ENCODE measurements around the gene SZT2. TPM values are rescaled to one million over a fixed set of nuclear protein-coding genes. Genes with fewer than 3 reads are reported as not detected.
A peak's percentile ranks its signal among the peaks of the same experiment; 100 is the strongest.
"Not testable (repeated sequence)": the region's sequence is repeated elsewhere in the genome, so short reads cannot be mapped to it uniquely, and the experiment has no call there.

Gene SZT2
- total RNA-seq, 1 donor from 2014 or later, result 22.0 TPM

GRCh38 chr1:43363283-43363934 is 26.3 kb upstream of the SZT2 start:
- ATAC-seq, result no peak

DNA sequence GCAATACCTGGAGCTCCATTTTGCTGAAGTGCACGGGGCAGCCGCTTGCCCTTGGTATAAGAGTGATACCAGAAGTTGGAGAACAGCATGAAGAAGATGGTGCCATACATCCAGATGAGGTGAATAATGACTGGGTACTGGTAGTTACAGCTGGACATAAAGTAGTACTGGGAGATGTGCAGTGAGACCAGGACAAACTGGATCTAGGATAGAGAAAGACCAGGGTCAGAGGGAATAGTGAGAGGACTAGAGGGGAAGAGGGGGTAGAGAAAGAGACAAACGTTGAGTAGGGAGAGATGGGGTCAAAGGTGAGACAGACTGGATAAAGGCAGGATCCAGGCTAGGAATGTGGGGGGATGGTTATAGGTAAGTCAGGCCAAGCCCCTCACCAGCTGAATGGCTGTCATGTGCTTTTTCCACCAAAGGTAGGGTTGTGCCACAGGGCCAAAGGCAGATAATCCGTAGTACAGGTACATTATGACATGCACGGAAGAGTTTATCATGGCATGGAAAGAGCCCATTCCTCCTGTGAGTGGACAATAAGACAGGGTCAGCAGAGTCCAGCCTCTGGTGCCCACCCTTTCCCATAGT is 25.7 kb upstream of the SZT2 start:
- no peak for ATAC-seq

GRCh38 chr1:43365678-43366077 is 24.0 kb upstream of the SZT2 start:
- no peak for ATAC-seq

DNA sequence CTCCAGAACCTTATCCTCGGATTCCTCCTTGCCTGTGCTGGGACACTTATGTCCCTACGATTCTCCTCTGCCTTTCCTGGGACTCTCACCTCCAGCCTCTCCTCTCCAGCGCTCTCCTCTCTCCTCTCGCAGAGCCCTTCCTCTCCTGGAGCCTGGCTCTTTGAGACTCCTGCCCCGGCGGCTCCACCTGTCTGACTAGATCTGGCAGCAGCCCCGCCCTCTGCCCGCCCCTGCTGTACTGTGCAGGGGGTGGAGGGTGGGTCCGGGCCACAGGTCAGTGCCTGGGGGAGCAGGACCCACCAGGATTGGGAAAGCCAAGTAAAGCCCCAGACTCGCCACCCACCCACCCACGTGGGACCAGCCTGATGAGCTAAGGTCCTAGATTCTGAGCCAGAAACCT is 23.5 kb upstream of the SZT2 start:
- peak; percentile 64 for ATAC-seq

- ATAC-seq, result peak; percentile 13
These were observed 23.1 kb upstream of the SZT2 start for GRCh38 chr1:43366601-43367025.

DNA sequence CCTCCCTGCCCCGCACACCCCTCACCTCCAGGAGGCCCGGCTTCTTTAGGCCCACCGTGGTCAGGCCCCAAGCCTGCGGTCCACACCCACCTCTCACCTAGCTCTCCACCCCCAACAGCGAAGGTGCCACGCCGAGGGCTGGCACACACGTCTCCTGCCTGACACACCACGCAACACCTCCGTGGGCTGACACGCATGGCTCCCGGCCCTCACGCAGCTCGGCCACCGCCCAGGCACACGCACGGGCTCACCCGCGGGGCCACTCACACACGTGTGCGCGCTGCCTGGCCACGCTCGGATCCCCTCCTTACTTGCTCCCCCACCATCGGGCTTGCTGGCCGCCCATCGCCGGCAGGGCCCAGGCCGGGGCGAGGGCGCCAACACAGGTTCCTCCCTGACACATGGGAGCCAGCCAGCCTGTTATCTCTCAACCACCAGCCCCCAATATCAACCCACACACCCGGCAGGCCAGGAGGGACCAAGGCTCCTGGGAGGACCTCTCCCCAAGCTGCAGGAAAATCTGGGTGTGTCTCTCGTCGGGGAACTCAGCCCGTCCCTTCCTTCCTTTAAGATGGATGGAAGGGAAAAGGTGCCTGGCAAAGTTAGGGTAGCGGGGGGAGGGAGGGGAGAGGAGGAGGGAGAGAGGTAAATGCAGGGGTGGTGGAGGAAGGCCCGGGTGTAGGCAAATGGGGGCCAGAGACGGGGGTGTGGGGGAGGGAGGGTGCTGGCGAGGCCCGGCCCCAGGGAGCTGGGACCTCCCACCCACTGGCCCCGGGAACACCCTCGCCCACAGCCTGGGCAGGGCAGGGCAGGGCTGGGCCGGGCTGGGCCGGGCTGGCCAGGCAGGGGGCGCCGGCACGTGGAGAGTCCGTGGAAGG is 22.4 kb upstream of the SZT2 start:
- ATAC-seq, result peak; percentile 76

GRCh38 chr1:43367904-43368645 is 21.6 kb upstream of the SZT2 start, which contains the start of gene ELOVL1:
ELOVL1 (minus strand) TSS chr1:43368011; CDS start chr1:43365609, 2,402 bp downstream.
- ATAC-seq, result peak; percentile 84

GRCh38 chr1:43368646-43369020 is 21.1 kb upstream of the SZT2 start:
- no peak for ATAC-seq

DNA sequence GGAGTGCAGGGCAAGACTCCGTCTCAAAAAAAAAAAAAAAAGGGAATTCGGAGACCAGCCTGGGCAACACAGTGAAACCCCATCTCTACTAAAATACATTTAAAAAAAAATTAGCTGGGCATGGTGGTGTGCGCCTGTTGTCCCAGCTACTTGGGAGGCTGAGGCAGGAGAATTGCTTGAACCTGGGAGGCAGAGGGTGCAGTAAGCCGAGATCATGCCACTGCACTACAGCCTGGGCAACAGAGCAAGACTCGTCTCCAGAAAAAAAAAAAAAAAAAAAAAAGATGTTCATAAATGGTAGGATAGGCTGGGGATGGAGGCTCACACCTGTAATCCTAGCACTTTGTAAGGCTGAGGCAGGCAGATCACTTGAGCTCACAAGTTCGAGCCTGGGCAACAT is 19.9 kb upstream of the SZT2 start:
- ATAC-seq, result not testable (repeated sequence)

DNA sequence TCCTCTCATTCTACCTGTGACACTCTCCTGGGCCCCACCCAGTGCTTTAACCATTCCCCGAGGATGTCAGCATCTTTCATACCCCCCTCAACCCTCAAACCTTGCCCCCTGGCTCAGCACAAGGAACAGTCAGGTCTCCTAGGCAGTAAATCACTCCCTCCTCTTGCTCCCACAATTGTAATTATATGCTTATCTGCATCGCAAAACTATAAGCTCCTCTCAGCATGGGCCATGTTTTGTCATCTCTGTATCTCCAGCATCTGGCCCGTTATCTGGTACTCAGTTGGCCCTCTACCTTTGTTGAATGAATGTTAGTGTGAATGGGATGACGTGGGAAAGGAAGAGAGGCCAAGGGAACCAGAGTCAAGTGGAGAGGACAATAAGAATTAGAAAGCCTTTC is 19.1 kb upstream of the SZT2 start:
- ATAC-seq, result no peak

DNA sequence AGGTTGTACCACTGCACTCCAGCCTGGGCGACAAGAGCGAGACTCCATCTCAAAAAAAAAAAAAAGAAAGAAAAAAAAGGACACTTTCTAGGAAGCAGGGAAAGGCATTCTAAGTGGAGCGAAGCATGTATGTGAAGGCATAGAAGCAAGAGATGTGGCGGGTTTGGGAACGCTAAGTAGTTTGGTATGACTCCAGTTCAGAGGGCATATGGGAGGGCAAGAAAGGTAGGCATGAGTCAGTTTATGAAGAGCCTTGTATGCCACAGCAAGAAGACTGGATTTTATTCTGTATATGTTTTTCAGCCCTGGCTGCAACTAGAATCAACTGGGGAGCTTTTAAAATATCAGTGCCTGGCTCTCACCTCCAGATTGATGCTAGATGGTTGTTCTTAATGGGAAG is 17.5 kb upstream of the SZT2 start:
- no peak for ATAC-seq

DNA sequence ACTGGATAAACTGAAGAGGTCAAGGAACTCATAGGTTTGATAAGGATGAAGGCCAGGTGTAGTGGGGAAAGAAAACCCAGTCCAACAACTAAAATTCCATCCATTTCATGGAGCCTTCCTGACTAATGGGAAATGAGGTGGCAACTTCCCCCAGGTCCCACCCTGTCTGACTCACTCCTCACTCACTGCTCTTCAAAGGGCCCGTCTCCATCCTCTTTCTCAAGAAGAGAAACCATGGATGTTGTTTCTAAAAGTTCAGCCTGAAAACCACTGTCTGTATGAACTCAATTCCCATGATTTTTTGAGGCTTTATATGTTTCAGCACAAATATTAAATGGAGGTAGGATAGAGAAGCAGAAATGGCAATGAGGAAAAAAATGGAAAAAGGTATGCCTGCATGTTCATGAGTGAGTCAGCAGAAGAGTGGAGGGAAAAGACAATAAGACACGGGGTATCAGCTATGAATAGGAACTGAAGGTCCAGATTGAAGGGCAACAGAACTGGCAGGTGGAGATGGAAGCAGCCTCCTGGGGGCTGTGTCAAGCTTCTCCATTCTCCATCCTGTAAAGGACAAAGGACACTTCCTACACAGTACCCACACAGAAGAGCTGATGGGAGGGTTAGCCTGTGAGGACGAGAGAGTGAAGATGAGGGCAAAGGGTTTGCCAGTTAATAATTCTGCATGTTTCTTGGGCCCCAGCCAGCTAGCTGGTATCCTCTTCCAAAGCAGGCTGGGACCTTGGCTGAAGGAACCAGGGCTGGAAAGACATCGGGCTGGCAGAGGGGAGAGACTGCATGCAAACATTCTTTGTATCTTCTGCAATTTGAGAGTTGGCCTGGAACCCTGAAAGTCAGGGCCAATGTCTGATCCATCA is 16.4 kb upstream of the SZT2 start:
- ATAC-seq, result peak; percentile 77

DNA sequence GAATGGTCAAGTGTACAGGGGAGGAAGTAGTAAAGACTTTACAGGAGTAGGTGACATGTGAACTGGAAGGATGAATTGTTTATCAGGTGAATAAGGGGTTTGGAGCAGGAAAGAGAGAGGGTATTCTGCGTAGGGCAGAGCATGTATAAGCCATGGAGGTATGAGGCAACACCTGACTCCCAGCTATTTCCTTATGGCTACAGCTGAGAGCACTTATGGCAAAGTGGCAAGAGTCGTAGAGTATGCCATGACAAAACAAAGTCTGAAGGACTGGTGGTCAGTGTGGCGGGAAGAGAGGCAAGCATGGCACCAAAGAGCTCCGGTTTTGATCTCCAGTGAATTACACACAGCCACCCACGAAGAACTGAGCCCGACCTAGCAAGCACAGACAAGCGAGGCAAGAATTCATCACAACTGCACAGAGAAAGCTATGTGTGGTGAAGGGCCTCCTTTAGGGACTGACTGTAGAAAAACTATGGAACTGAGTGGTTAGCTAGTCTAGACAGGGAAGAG is 12.9 kb upstream of the SZT2 start:
- peak; percentile 39 for ATAC-seq

GRCh38 chr1:43377831-43378230 is 11.9 kb upstream of the SZT2 start:
- ATAC-seq, result no peak

- no peak for ATAC-seq
These were observed 10.2 kb upstream of the SZT2 start for GRCh38 chr1:43379476-43379875.

- ATAC-seq, result no peak
These were observed 8.1 kb upstream of the SZT2 start for GRCh38 chr1:43381612-43382011.

DNA sequence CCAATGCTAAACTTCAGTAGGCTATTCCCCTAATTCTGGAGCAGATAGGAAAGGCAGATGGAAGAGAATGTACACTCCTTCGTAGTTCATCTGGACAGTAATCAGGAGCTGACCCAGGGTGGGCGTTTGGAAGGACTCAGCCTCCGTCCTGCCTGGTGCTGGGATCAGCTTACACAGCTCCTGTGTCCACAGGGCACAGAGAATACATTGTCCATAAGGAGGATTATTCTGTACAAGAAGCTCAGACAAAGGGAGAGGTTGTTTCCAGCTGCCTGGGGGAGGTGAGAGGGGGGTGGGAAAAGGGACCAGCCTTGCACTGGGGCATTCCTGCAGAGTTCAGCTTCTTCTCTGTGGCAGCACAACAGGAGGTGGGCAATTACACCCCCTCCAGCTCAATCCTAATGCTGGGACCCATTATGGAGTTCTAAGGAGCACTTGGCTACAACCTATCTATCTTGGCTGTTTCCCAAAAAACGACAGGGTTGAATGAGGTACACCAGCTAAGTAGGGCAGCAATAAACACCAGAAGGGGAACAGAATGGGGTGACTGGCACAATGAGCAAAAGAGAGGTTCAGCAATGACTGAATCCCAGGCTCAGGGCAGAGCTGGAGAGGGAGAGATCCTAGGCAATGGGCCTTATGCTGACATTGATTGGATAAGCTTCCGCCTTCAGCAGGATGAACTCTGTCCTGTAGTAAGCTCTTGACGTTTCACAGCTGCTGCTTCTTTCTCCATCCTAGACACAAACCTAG is 7.5 kb upstream of the SZT2 start:
- ATAC-seq, result no peak

GRCh38 chr1:43383449-43383848 is 6.2 kb upstream of the SZT2 start:
- no peak for ATAC-seq

- ATAC-seq, result no peak
These were observed 3.0 kb upstream of the SZT2 start for GRCh38 chr1:43386676-43387075.

DNA sequence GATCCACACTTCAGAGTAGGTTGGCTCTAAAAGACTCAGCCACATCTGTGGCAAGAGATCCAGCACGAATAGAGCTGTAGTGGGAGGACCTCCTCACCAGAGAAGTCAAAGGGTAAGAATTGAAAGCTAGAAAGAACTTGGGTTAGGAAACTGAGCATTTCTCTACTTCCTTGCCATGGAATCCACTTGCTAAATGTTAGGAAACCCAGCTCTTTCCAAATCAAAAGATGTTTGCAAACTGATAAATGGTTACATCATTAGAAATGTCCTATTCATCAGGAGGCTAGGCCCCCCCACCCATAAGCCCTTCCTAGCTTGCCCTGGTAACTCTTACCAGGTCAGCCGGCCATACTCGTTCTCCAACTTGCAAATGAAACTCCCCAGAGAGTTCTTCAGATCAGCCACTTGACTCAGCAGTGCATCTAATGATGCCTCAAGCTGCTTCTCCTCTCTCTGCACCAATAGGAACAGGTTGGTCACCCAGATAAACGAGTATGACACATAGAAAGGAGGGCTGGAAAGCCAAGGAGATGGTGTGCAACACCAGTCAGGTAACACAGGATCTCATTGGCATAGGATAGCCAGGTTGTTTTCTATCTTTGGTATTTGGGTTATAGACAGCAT is 1.6 kb upstream of the SZT2 start:
- peak; percentile 90 for ATAC-seq
